Activated CD4-positive, alpha-beta T cell treated with anti-CD3 and anti-CD28 coated beads, Interleukin-2, amount 50 U/mL, for 24 hours (primary cell): Measurements from ENCODE around the gene CEP70.
"Not testable (repeated sequence)": the region's sequence is repeated elsewhere in the genome, so short reads cannot be mapped to it uniquely, and the experiment has no call there.

Experiments used
- DNase-seq, 2 donors: peaks; one replicate each; pipeline ENCODE4 v3.0.0-alpha.2; 2020; ENCODE audit warnings: low read depth in 1 of 2, low spot score in 1 of 2

CEP70 gene

GRCh38 chr3:138511945-138512344, 82.1 kb downstream of the CEP70 start:
- DNase-seq = no peak

GRCh38 chr3:138509586-138509985, 84.5 kb downstream of the CEP70 start:
- DNase-seq = no peak

GRCh38 chr3:138507524-138507923, 86.5 kb downstream of the CEP70 start:
- DNase-seq = no peak

GRCh38 chr3:138498991-138499390, 95.1 kb downstream of the CEP70 start:
- no peak for DNase-seq

GRCh38 chr3:138497851-138498250, 96.2 kb downstream of the CEP70 start:
- DNase-seq = no peak

GRCh38 chr3:138497021-138497420, 97.0 kb downstream of the CEP70 start:
- DNase-seq = no peak

GRCh38 chr3:138496436-138496835, 97.6 kb downstream of the CEP70 start:
- no peak for DNase-seq

- not testable (repeated sequence) for DNase-seq
Measured at GRCh38 chr3:138495638-138496037, 98.4 kb downstream of the CEP70 start.

GRCh38 chr3:138494607-138494929, 99.5 kb downstream of the CEP70 start:
- DNase-seq = no peak

GRCh38 chr3:138493804-138494606, 100.1 kb downstream of the CEP70 start:
- no peak for DNase-seq

GRCh38 chr3:138492980-138493675, 100.9 kb downstream of the CEP70 start:
- DNase-seq = no peak

GRCh38 chr3:138491971-138492370, 102.1 kb downstream of the CEP70 start:
- no peak for DNase-seq

- DNase-seq = not testable (repeated sequence)
Measured at GRCh38 chr3:138486580-138486979, 107.5 kb downstream of the CEP70 start.

- DNase-seq = not testable (repeated sequence)
Measured at GRCh38 chr3:138484672-138485071, 109.4 kb downstream of the CEP70 start.

GRCh38 chr3:138479438-138479863, 114.6 kb downstream of the CEP70 start:
- DNase-seq = no peak

GRCh38 chr3:138477801-138478200, 116.3 kb downstream of the CEP70 start:
- DNase-seq = no peak

- no peak for DNase-seq
Measured at GRCh38 chr3:138477120-138477519, 116.9 kb downstream of the CEP70 start.

- no peak for DNase-seq
Measured at GRCh38 chr3:138476526-138476925, 117.5 kb downstream of the CEP70 start.

- no peak for DNase-seq
Measured at GRCh38 chr3:138474163-138474562, 119.9 kb downstream of the CEP70 start.

GRCh38 chr3:138473391-138473790, 120.7 kb downstream of the CEP70 start:
- no peak for DNase-seq

- DNase-seq = no peak
Measured at GRCh38 chr3:138472141-138472825, 121.8 kb downstream of the CEP70 start.

- DNase-seq = no peak
Measured at GRCh38 chr3:138471481-138471880, 122.6 kb downstream of the CEP70 start.
